Measurements from ENCODE around the gene KRTAP6-2. TPM values are rescaled to one million over a fixed set of nuclear protein-coding genes. Genes with fewer than 3 reads are reported as not detected.

The KRTAP6-2 gene
- total and polyA plus RNA-seq, 3 experiments from 2014 or later: not detected

DNA sequence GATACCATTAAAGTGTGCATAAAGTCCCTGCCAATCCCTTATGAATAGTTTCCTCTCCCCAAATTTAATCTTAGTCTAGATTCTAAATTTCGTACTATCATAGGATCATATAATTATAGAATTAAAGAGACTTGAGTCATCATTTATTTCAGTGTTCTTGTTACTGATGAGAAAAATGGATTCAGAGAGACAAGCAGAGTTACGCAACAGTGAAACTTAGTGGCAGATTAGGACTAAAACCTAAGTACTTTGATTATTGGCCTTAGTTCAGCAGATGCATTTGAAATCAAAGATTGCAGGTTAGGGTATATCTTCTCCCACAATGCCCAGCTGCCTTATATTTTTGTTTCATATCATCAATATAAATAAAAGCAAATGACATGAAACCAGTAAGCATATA, 36.7 kb downstream of the KRTAP6-2 start:
- no peak overlapping the region for H3K27ac ChIP-seq (ENCODE audit: low read depth, low read length)
- H3K27me3 ChIP-seq (ENCODE audit: insufficient read depth, low read length, poor library complexity, severe bottlenecking): no peaks in the 10 kb centered on the region
- no peaks in the 10 kb centered on the region for H3K36me3 ChIP-seq (ENCODE audit: insufficient read depth, low read length)
- Mint-ChIP-seq H3K4me1 (no peaks in the 10 kb centered on the region), H3K36me3 (no peaks in the 10 kb centered on the region), H3K27me3 (peaks cover 0 to 1% of the 10 kb centered on the region in 2 donors), H3K27ac (no peak overlapping the region), H3K9me3 (peaks cover 0 to 5% (median 0%) of the 10 kb centered on the region in 5 donors), H3K4me3 (no peak overlapping the region)
- H3K9me3 ChIP-seq (ENCODE audit: low read length): no peaks in the 10 kb centered on the region
- ChIA-PET CTCF (no interaction called here), POLR2A (no interaction called here)
- H3K4me1 ChIP-seq (ENCODE audit: insufficient read depth, low read length): no peaks in the 10 kb centered on the region
- no peak overlapping the region for H3K4me3 ChIP-seq (ENCODE audit: low read length)
- no peak for DNase-seq

DNA sequence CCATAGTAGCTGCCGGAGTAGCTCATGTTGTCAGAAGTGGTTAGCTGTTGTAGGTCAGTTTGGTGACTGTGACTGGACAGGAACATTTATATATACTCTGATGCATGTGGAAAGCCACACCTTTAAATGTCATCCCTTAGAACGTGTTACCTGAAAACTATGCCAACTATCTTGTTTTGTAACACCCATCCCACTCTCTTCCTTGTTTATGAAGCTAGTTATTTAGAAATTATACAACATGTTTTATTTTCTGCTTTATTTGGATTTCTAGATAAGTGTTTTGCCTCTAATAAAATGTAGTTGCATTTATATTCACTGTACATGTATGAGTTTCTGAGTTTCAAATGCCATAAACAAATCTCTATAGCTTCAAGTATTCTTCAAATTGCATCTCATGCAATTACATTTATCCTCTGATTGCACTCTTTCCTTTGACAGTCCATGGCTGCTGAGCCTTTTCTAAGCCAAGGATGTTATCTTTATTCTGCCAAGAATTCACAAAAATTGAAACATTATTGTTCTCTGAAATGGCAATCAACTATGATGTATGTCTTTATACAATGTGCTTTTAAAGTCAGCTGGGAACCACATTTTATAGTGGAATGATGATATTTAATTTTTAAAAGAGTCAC, 37.3 kb downstream of the KRTAP6-2 start, which contains the start of gene KRTAP19-7:
TSS of gene KRTAP19-7 (minus strand) at position 51 of the 632 bp plus-strand sequence. CDS start at position 26, 25 bp downstream.
- no peak for DNase-seq
- no peak within 1 kb of the TSS for H3K4me3 ChIP-seq (ENCODE audit: low read length)
- no peaks in the 10 kb centered on the region for H3K27me3 ChIP-seq (ENCODE audit: insufficient read depth, low read length, poor library complexity, severe bottlenecking)
- H3K36me3 ChIP-seq (ENCODE audit: insufficient read depth, low read length): no peaks in the 10 kb centered on the region
- H3K9me3 ChIP-seq (ENCODE audit: low read length): no peaks in the 10 kb centered on the region
- no peak within 1 kb of the TSS for H3K27ac Mint-ChIP-seq
- H3K27me3 Mint-ChIP-seq: peaks cover 0 to 4% of the 10 kb centered on the region in 2 donors
- no peak within 1 kb of the TSS for H3K4me3 Mint-ChIP-seq
- ChIA-PET CTCF (no interaction called here), POLR2A (no interaction called here)
- H3K9me3 Mint-ChIP-seq: peaks cover 0 to 6% (median 0%) of the 10 kb centered on the region in 5 donors
- no peaks in the 10 kb centered on the region for H3K4me1 Mint-ChIP-seq
- no peak within 1 kb of the TSS for H3K27ac ChIP-seq (ENCODE audit: low read depth, low read length)
- no peaks in the 10 kb centered on the region for H3K4me1 ChIP-seq (ENCODE audit: insufficient read depth, low read length)
- no peaks in the 10 kb centered on the region for H3K36me3 Mint-ChIP-seq

DNA sequence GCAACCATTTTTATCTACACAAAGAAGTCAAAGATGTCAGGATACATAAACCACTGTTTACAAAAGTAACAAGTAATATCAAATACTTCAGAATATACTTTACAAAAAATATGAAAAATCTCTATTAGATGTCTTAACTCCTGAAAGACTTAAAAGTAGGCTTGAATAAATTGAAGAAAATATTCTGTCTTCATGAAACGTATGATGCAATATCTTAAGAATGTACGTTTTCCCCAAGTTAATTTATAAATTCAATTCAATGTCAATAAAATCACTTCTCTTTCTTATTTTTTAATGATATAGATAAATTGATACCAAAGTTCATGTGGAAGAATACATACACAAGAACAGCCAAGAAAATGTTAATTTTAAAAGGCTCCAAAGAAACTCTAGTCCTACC, 43.6 kb downstream of the KRTAP6-2 start:
- H3K4me1 Mint-ChIP-seq: no peaks in the 10 kb centered on the region
- Histone ChIP-seq H3K27ac (ENCODE audit: low read depth, low read length) (no peak overlapping the region), H3K36me3 (ENCODE audit: insufficient read depth, low read length) (no peaks in the 10 kb centered on the region), H3K27me3 (ENCODE audit: insufficient read depth, low read length, poor library complexity, severe bottlenecking) (no peaks in the 10 kb centered on the region), H3K4me1 (ENCODE audit: insufficient read depth, low read length) (no peaks in the 10 kb centered on the region), H3K9me3 (ENCODE audit: low read length) (no peaks in the 10 kb centered on the region), H3K4me3 (ENCODE audit: low read length) (no peak overlapping the region)
- H3K27me3 Mint-ChIP-seq: peaks cover 0 to 2% of the 10 kb centered on the region in 2 donors
- DNase-seq: no peak
- H3K9me3 Mint-ChIP-seq: peaks cover 4 to 20% (median 10%) of the 10 kb centered on the region in 5 donors
- H3K36me3 Mint-ChIP-seq: no peaks in the 10 kb centered on the region
- H3K27ac Mint-ChIP-seq: no peak overlapping the region
- H3K4me3 Mint-ChIP-seq: no peak overlapping the region
- ChIA-PET POLR2A (no interaction called here), CTCF (no interaction called here)

DNA sequence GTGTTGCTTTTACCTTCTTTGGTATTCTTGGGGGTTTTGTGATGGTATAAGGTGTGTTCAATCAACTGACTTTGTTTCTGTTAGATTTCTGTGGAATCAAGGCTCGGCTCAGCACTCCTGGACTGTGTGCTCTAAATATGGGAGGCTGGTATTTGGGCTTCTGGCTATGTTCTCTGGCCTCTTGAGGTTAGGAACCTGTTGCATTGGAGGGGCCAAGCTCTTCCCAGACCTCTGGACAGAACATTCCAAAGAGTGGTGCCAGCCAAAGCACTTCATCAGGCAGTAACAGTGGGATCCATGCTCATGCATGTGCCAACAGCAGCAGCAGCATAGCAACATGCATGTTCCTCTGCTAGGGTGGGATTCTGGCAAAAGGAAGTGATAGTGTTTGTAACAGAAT, 45.9 kb downstream of the KRTAP6-2 start:
- Histone ChIP-seq H3K4me3 (ENCODE audit: low read length) (no peak overlapping the region), H3K27ac (ENCODE audit: low read depth, low read length) (no peak overlapping the region), H3K36me3 (ENCODE audit: insufficient read depth, low read length) (no peaks in the 10 kb centered on the region), H3K9me3 (ENCODE audit: low read length) (no peaks in the 10 kb centered on the region), H3K27me3 (ENCODE audit: insufficient read depth, low read length, poor library complexity, severe bottlenecking) (no peaks in the 10 kb centered on the region), H3K4me1 (ENCODE audit: insufficient read depth, low read length) (no peaks in the 10 kb centered on the region)
- Mint-ChIP-seq H3K36me3 (no peaks in the 10 kb centered on the region), H3K27me3 (peaks cover 0 to 2% of the 10 kb centered on the region in 2 donors), H3K9me3 (peaks cover 4 to 30% (median 15%) of the 10 kb centered on the region in 5 donors), H3K27ac (no peak overlapping the region), H3K4me3 (no peak overlapping the region), H3K4me1 (no peaks in the 10 kb centered on the region)
- DNase-seq: no peak
- CTCF ChIA-PET: no interaction called here
- POLR2A ChIA-PET: no interaction called here

Other genes with a start within 250 kb of the KRTAP6-2 start
- not detected for gene KRTAP13-2, start 226.6 kb downstream of the KRTAP6-2 start, total RNA-seq
- not detected for gene KRTAP13-2, start 226.6 kb downstream of the KRTAP6-2 start, polyA plus RNA-seq
- gene KRTAP13-1, start 202.9 kb downstream of the KRTAP6-2 start, total RNA-seq: not detected
- gene KRTAP13-1, start 202.9 kb downstream of the KRTAP6-2 start, polyA plus RNA-seq: not detected
- not detected for gene KRTAP13-3, start 173.0 kb downstream of the KRTAP6-2 start, total RNA-seq
- not detected for gene KRTAP13-3, start 173.0 kb downstream of the KRTAP6-2 start, polyA plus RNA-seq
- gene KRTAP13-4, start 168.7 kb downstream of the KRTAP6-2 start, total RNA-seq: not detected
- not detected for gene KRTAP13-4, start 168.7 kb downstream of the KRTAP6-2 start, polyA plus RNA-seq
- not detected for gene KRTAP15-1, start 158.6 kb downstream of the KRTAP6-2 start, total RNA-seq
- not detected for gene KRTAP15-1, start 158.6 kb downstream of the KRTAP6-2 start, polyA plus RNA-seq
- gene KRTAP19-1, start 118.5 kb downstream of the KRTAP6-2 start, total RNA-seq: not detected
- not detected for gene KRTAP19-1, start 118.5 kb downstream of the KRTAP6-2 start, polyA plus RNA-seq
- not detected for gene KRTAP19-2, start 111.5 kb downstream of the KRTAP6-2 start, total RNA-seq
- gene KRTAP19-2, start 111.5 kb downstream of the KRTAP6-2 start, polyA plus RNA-seq: not detected
- gene KRTAP19-3, start 106.9 kb downstream of the KRTAP6-2 start, total RNA-seq: not detected
- not detected for gene KRTAP19-3, start 106.9 kb downstream of the KRTAP6-2 start, polyA plus RNA-seq
- not detected for gene KRTAP19-4, start 101.7 kb downstream of the KRTAP6-2 start, total RNA-seq
- gene KRTAP19-4, start 101.7 kb downstream of the KRTAP6-2 start, polyA plus RNA-seq: not detected
- not detected for gene KRTAP19-5, start 96.8 kb downstream of the KRTAP6-2 start, total RNA-seq
- gene KRTAP19-5, start 96.8 kb downstream of the KRTAP6-2 start, polyA plus RNA-seq: not detected
- not detected for gene KRTAP19-6, start 57.0 kb downstream of the KRTAP6-2 start, total RNA-seq
- gene KRTAP19-6, start 57.0 kb downstream of the KRTAP6-2 start, polyA plus RNA-seq: not detected
- not detected for gene KRTAP19-7, start 37.6 kb downstream of the KRTAP6-2 start, total RNA-seq
- gene KRTAP19-7, start 37.6 kb downstream of the KRTAP6-2 start, polyA plus RNA-seq: not detected
- not detected for gene KRTAP22-2, start 8.5 kb downstream of the KRTAP6-2 start, total RNA-seq
- gene KRTAP22-2, start 8.5 kb downstream of the KRTAP6-2 start, polyA plus RNA-seq: not detected
- not detected for gene KRTAP6-3, start 6.5 kb downstream of the KRTAP6-2 start, total RNA-seq
- gene KRTAP6-3, start 6.5 kb downstream of the KRTAP6-2 start, polyA plus RNA-seq: not detected
- gene KRTAP22-1, start 2.2 kb upstream of the KRTAP6-2 start, total RNA-seq: not detected
- gene KRTAP22-1, start 2.2 kb upstream of the KRTAP6-2 start, polyA plus RNA-seq: not detected
- not detected for gene KRTAP6-1, start 15.0 kb upstream of the KRTAP6-2 start, total RNA-seq
- not detected for gene KRTAP6-1, start 15.0 kb upstream of the KRTAP6-2 start, polyA plus RNA-seq
- gene KRTAP20-1, start 17.5 kb upstream of the KRTAP6-2 start, total RNA-seq: not detected
- not detected for gene KRTAP20-1, start 17.5 kb upstream of the KRTAP6-2 start, polyA plus RNA-seq
- not detected for gene KRTAP20-4, start 21.7 kb upstream of the KRTAP6-2 start, total RNA-seq
- not detected for gene KRTAP20-4, start 21.7 kb upstream of the KRTAP6-2 start, polyA plus RNA-seq
- gene KRTAP20-2, start 36.3 kb upstream of the KRTAP6-2 start, total RNA-seq: not detected
- gene KRTAP20-2, start 36.3 kb upstream of the KRTAP6-2 start, polyA plus RNA-seq: not detected
- not detected for gene KRTAP20-3, start 44.0 kb upstream of the KRTAP6-2 start, total RNA-seq
- gene KRTAP20-3, start 44.0 kb upstream of the KRTAP6-2 start, polyA plus RNA-seq: not detected
- not detected for gene KRTAP21-3, start 119.9 kb upstream of the KRTAP6-2 start, total RNA-seq
- not detected for gene KRTAP21-3, start 119.9 kb upstream of the KRTAP6-2 start, polyA plus RNA-seq
- not detected for gene KRTAP21-2, start 148.4 kb upstream of the KRTAP6-2 start, total RNA-seq
- not detected for gene KRTAP21-2, start 148.4 kb upstream of the KRTAP6-2 start, polyA plus RNA-seq
- gene KRTAP21-1, start 156.5 kb upstream of the KRTAP6-2 start, total RNA-seq: not detected
- not detected for gene KRTAP21-1, start 156.5 kb upstream of the KRTAP6-2 start, polyA plus RNA-seq
- not detected for gene KRTAP8-1, start 214.4 kb upstream of the KRTAP6-2 start, total RNA-seq
- not detected for gene KRTAP8-1, start 214.4 kb upstream of the KRTAP6-2 start, polyA plus RNA-seq
- gene KRTAP7-1, start 230.9 kb upstream of the KRTAP6-2 start, total RNA-seq: not detected
- gene KRTAP7-1, start 230.9 kb upstream of the KRTAP6-2 start, polyA plus RNA-seq: not detected